ENCODE results near the gene F7. TPM values are rescaled to one million over a fixed set of nuclear protein-coding genes. Genes with fewer than 3 reads are reported as not detected.

Gene F7
- total and polyA plus RNA-seq, 2 donors (not counting 3 experiments of a cell fraction or from before 2014, with no cell fraction given): not detected

- DNase-seq (ENCODE audit: low read depth, low spot score): no peak
Measured at GRCh38 chr13:113152984-113153809, 47.6 kb downstream of the F7 start.

More at GRCh38 chr13:113152984-113153809, 47.6 kb downstream of the F7 start:
- Histone ChIP-seq H3K4me1 (ENCODE audit: control insufficient read depth, extremely low read depth, insufficient read depth, low read length) (peaks cover 6% of the 10 kb centered on the region), H3K79me2 (ENCODE audit: control insufficient read depth, insufficient read depth, low read length) (no peaks in the 10 kb centered on the region), H3K27ac (ENCODE audit: insufficient read depth, low read depth, low read length) (no peak overlapping the region), H3K9me1 (replicated peaks; ENCODE audit: control insufficient read depth, extremely low read depth, insufficient read depth, low read length) (no peaks in the 10 kb centered on the region), H3K36me3 (ENCODE audit: control insufficient read depth in 2 of 2, extremely low read depth in 1 of 2, insufficient read depth in 2 of 2, low read length in 2 of 2) (no peaks in the 10 kb centered on the region), H4K20me1 (replicated peaks; ENCODE audit: control insufficient read depth, extremely low read depth, insufficient read depth, low read length) (no peaks in the 10 kb centered on the region), H3K4me3 (replicated peaks in 1 of 3; ENCODE audit: insufficient read depth in 1 of 3, low read depth in 1 of 3, low read length in 3 of 3) (peak overlapping the region in 2 of 3 experiments; percentile 22 to 41), H3K4me2 (ENCODE audit: insufficient read depth, low read length) (peak overlapping the region; percentile 69), H3K9me3 (replicated peaks; ENCODE audit: control insufficient read depth, insufficient read depth, low read length) (no peaks in the 10 kb centered on the region), H2AFZ (ENCODE audit: low read depth, low read length) (peak overlapping the region; percentile 72), H3K9ac (replicated peaks; ENCODE audit: extremely low read depth, insufficient read depth, low read length) (peak overlapping the region; percentile 11), H3K27me3 (ENCODE audit: control insufficient read depth in 2 of 2, insufficient read depth in 2 of 2, low read length in 2 of 2) (peaks cover 2 to 9% of the 10 kb centered on the region in 2 experiments)
- BruUV-seq (replicated peaks): TSS peak; percentile 93
- POLR2A ChIA-PET: no interaction called here
- no peak for TF ChIP-seq CTCF (IDR thresholded peaks at IDR 0.05; ENCODE audit: extremely low read depth in 1 of 2, insufficient read depth in 1 of 2, low read depth in 1 of 2, low read length in 2 of 2)
- no peak for TF ChIP-seq GATA2 (IDR thresholded peaks at IDR 0.05; ENCODE audit: insufficient read depth, insufficient read length, low read depth, low read length)
- TF ChIP-seq FOS (IDR thresholded peaks at IDR 0.05; ENCODE audit: borderline replicate concordance, insufficient read depth, low read length): no peak
- no peak for TF ChIP-seq MAX (IDR thresholded peaks at IDR 0.05; ENCODE audit: insufficient read depth, insufficient read length)
- TF ChIP-seq MYC (IDR thresholded peaks at IDR 0.05; ENCODE audit: low read depth, low read length): no peak
- no peak for TF ChIP-seq POLR2A (IDR thresholded peaks at IDR 0.05; ENCODE audit: low read depth, low read length)
- dilution Hi-C loops (cut with MboI; ENCODE audit: extremely low pct_ligation_motif_present, low sequenced_read_pairs): no loop called here
- FAIRE-seq: peak; percentile 64
- intact Hi-C loops (cut with micrococcal nuclease): loop anchor here (1.0 kb wide), 2 partner anchors 34 to 56 kb away; partner anchors contain the start of gene CUL4A
- CTCF ChIA-PET: interaction anchor here (1.0 kb wide), 1 partner anchor 34 kb away, joined by 3 read pairs; no protein-coding TSS in a partner anchor
